ENCODE results near the gene TTC33. TPM values are rescaled to one million over a fixed set of nuclear protein-coding genes. Genes with fewer than 3 reads are reported as not detected.

The TTC33 gene
- total and polyA plus RNA-seq, 4 donors: 5.3 to 30.5 (median 7.8) TPM

DNA sequence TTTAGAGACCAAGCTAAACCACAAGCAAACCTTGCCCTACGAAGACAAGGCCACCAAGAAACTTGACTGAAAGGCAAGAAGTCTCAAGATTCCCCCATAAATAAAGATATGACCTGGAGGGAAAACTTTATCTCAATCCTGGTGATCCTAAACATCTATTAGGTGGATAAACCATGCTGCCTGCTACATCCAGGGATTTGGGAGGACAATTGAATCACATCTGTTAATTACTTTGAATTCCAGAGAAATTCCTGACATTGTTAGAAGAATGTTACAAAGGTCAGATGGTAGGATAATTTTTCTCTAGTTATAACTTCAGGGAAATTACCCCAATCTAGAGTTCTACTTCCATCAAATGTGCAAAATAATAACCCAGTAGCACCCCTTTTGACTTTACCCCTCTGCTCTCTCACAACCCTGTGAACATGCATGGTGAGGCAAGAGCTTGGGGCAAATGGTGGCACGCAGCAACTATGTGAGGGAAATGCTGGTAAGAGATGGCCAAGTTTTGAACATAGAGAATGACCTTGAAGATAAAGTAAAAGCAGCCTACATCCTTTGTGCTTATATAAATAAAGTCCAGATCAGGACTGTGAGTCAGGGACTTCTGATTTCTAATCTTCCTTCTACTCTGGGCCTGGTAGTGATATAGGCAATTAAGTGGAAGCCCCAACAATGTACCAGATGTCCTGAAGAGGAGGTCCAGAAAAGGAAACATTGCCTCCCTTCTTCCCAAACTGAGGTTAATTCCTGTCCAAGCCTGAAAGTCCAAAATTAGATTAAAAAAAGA lies 133.1 kb downstream of the TTC33 start:
- no peaks in the 10 kb centered on the region for H3K4me1 ChIP-seq (ENCODE audit: control insufficient read depth in 5 of 5, insufficient read depth in 5 of 5, low read length in 5 of 5)
- WGBS, 2 donors: 79 to 82% methylated on average over 2 of the region's 2 CpGs
- no peaks in the 10 kb centered on the region for H3K9me3 ChIP-seq (ENCODE audit: control insufficient read depth in 4 of 4, insufficient read depth in 3 of 4, low read length in 3 of 4)
- H3K36me3 ChIP-seq (ENCODE audit: control insufficient read depth in 4 of 4, insufficient read depth in 4 of 4, low read length in 4 of 4): no peaks in the 10 kb centered on the region
- TF ChIP-seq CTCF (IDR thresholded peaks at IDR 0.05; ENCODE audit: control extremely low read depth, extremely low read depth): no peak
- DNase-seq (no peak), ATAC-seq (ENCODE audit: insufficient read depth, low FRiP score) (no peak)
- H3K9ac ChIP-seq (ENCODE audit: insufficient read depth in 1 of 2, low read length in 2 of 2): no peak overlapping the region
- H3K27me3 ChIP-seq (ENCODE audit: control insufficient read depth in 3 of 3, insufficient read depth in 3 of 3, low read length in 2 of 3): no peaks in the 10 kb centered on the region
- peak overlapping the region in 1 of 2 donors; percentile 60 for H3K27ac ChIP-seq (ENCODE audit: low read depth in 1 of 2, low read length in 1 of 2)
- H3K4me3 ChIP-seq: no peak overlapping the region

- ATAC-seq (ENCODE audit: insufficient read depth, low FRiP score) (no peak), DNase-seq (no peak)
- Histone ChIP-seq H3K27ac (ENCODE audit: low read depth in 1 of 2, low read length in 1 of 2) (no peak overlapping the region), H3K4me3 (no peak overlapping the region), H3K4me1 (ENCODE audit: control insufficient read depth in 5 of 5, insufficient read depth in 5 of 5, low read length in 5 of 5) (no peaks in the 10 kb centered on the region), H3K9me3 (ENCODE audit: control insufficient read depth in 4 of 4, insufficient read depth in 3 of 4, low read length in 3 of 4) (no peaks in the 10 kb centered on the region), H3K9ac (ENCODE audit: insufficient read depth in 1 of 2, low read length in 2 of 2) (no peak overlapping the region), H3K36me3 (ENCODE audit: control insufficient read depth in 4 of 4, insufficient read depth in 4 of 4, low read length in 4 of 4) (no peaks in the 10 kb centered on the region), H3K27me3 (ENCODE audit: control insufficient read depth in 3 of 3, insufficient read depth in 3 of 3, low read length in 2 of 3) (no peaks in the 10 kb centered on the region)
- WGBS, 2 donors: 68 to 77% methylated on average over 1 of the region's 1 CpG
- no peak for TF ChIP-seq CTCF (IDR thresholded peaks at IDR 0.05; ENCODE audit: control extremely low read depth, extremely low read depth)
These were observed 136.3 kb downstream of the TTC33 start for GRCh38 chr5:40619421-40619820.

DNA sequence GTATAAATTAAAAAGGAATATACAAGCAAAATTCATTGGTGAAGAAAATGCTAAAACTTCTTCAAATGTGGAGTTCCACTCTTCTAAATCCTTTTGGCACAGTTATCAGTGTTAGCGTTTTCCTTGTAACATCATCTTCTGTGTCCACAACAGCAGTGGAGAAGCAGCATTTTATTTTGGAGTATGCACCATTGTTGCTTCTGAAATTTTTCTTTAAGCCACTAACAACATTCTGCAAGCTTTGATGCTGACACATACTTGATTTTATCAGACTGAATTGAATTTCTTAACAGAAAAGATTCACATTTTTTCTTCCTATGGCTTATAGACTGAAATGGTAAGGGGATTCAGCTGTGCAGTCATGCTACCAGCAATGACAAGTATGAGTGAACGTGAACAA lies 136.8 kb downstream of the TTC33 start:
- no peak overlapping the region for H3K4me3 ChIP-seq
- ATAC-seq (ENCODE audit: insufficient read depth, low FRiP score): no peak
- no peak overlapping the region for H3K27ac ChIP-seq (ENCODE audit: low read depth in 1 of 2, low read length in 1 of 2)
- no peak for TF ChIP-seq CTCF (IDR thresholded peaks at IDR 0.05; ENCODE audit: control extremely low read depth, extremely low read depth)
- 91% methylated on average over 2 of the region's 2 CpGs for WGBS, 2 donors
- no peak for DNase-seq
- no peaks in the 10 kb centered on the region for H3K4me1 ChIP-seq (ENCODE audit: control insufficient read depth in 5 of 5, insufficient read depth in 5 of 5, low read length in 5 of 5)
- no peaks in the 10 kb centered on the region for H3K27me3 ChIP-seq (ENCODE audit: control insufficient read depth in 3 of 3, insufficient read depth in 3 of 3, low read length in 2 of 3)
- H3K36me3 ChIP-seq (ENCODE audit: control insufficient read depth in 4 of 4, insufficient read depth in 4 of 4, low read length in 4 of 4): no peaks in the 10 kb centered on the region
- no peaks in the 10 kb centered on the region for H3K9me3 ChIP-seq (ENCODE audit: control insufficient read depth in 4 of 4, insufficient read depth in 3 of 4, low read length in 3 of 4)
- H3K9ac ChIP-seq (ENCODE audit: insufficient read depth in 1 of 2, low read length in 2 of 2): no peak overlapping the region

GRCh38 chr5:40616781-40617180 lies 139.0 kb downstream of the TTC33 start:
- no peak overlapping the region for H3K9ac ChIP-seq (ENCODE audit: insufficient read depth in 1 of 2, low read length in 2 of 2)
- DNase-seq (no peak), ATAC-seq (ENCODE audit: insufficient read depth, low FRiP score) (no peak)
- H3K4me3 ChIP-seq: no peak overlapping the region
- TF ChIP-seq CTCF (IDR thresholded peaks at IDR 0.05; ENCODE audit: control extremely low read depth, extremely low read depth): no peak
- H3K27me3 ChIP-seq (ENCODE audit: control insufficient read depth in 3 of 3, insufficient read depth in 3 of 3, low read length in 2 of 3): no peaks in the 10 kb centered on the region
- no peak overlapping the region for H3K27ac ChIP-seq (ENCODE audit: low read depth in 1 of 2, low read length in 1 of 2)
- WGBS, 2 donors: 35 to 68% methylated on average over 5 of the region's 5 CpGs
- no peaks in the 10 kb centered on the region for H3K4me1 ChIP-seq (ENCODE audit: control insufficient read depth in 5 of 5, insufficient read depth in 5 of 5, low read length in 5 of 5)
- no peaks in the 10 kb centered on the region for H3K9me3 ChIP-seq (ENCODE audit: control insufficient read depth in 4 of 4, insufficient read depth in 3 of 4, low read length in 3 of 4)
- no peaks in the 10 kb centered on the region for H3K36me3 ChIP-seq (ENCODE audit: control insufficient read depth in 4 of 4, insufficient read depth in 4 of 4, low read length in 4 of 4)
